ENCODE results near the gene PPIE.
"Not testable (repeated sequence)": the region's sequence is repeated elsewhere in the genome, so short reads cannot be mapped to it uniquely, and the experiment has no call there.

PPIE gene

DNA sequence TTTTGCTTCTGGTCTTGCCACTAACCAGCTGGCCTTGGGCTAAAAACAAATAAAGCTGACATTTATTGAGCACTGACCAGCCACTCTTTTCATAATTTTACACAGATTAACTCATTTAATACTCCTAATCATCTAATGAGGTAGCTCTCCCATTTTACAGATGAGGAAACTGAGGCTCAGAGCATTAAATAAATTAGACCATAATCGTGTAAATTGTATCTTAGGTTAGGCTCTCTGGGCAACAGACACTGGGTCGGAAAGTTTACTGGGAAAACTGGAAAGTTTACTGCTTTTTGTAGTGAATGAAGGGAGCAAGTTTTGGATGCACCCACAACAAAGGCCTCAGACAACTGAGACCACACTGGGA is 42.6 kb downstream of the PPIE start (continued):
- no peak for TF ChIP-seq ESRRG (CRISPR knock-in tag; IDR thresholded peaks at IDR 0.05)
- no peak for TF ChIP-seq OSR1 (CRISPR knock-in tag; IDR thresholded peaks at IDR 0.05)
- no peak for TF ChIP-seq ZNF8 (CRISPR knock-in tag; IDR thresholded peaks at IDR 0.05)

DNA sequence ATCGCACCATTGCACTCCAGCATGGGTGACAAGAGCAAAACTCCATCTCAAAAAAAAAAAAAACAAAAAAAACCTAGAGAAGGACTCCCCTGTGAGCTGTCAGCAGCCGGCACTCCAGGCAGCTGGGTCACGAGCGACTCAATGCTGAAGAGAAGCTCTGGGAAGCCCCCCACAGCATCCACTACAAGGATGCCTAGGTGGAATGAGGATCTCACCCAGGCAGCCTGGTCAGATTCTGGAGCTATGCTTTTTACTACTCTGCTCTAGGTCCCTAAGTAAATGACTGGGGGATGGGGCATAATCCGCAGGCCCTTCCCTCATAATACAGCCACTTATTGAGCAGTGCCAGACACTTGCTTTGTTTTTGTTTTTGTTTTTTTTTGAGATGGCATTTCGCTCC is 43.4 kb downstream of the PPIE start:
- TF ChIP-seq ZFP30 (CRISPR knock-in tag; IDR thresholded peaks at IDR 0.05): no peak
- TF ChIP-seq ZNF565 (CRISPR knock-in tag; conservative IDR thresholded peaks at IDR 0.05; ENCODE audit: low read depth): no peak
- no peak for TF ChIP-seq BACH2 (CRISPR knock-in tag; IDR thresholded peaks at IDR 0.05; ENCODE audit: borderline replicate concordance)
- TF ChIP-seq RARB (CRISPR knock-in tag; IDR thresholded peaks at IDR 0.05): no peak
- TF ChIP-seq ARNTL (CRISPR knock-in tag; IDR thresholded peaks at IDR 0.05; ENCODE audit: borderline replicate concordance, low read depth): no peak
- TF ChIP-seq, protein P1, sequence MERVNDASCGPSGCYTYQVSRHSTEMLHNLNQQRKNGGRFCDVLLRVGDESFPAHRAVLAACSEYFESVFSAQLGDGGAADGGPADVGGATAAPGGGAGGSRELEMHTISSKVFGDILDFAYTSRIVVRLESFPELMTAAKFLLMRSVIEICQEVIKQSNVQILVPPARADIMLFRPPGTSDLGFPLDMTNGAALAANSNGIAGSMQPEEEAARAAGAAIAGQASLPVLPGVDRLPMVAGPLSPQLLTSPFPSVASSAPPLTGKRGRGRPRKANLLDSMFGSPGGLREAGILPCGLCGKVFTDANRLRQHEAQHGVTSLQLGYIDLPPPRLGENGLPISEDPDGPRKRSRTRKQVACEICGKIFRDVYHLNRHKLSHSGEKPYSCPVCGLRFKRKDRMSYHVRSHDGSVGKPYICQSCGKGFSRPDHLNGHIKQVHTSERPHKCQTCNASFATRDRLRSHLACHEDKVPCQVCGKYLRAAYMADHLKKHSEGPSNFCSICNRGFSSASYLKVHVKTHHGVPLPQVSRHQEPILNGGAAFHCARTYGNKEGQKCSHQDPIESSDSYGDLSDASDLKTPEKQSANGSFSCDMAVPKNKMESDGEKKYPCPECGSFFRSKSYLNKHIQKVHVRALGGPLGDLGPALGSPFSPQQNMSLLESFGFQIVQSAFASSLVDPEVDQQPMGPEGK (CRISPR knock-in tag; IDR thresholded peaks at IDR 0.05; ENCODE audit: borderline replicate concordance): no peak
- no peak for TF ChIP-seq ESRRG (CRISPR knock-in tag; IDR thresholded peaks at IDR 0.05)
- TF ChIP-seq ISL1 (CRISPR knock-in tag; IDR thresholded peaks at IDR 0.05): no peak
- TF ChIP-seq, protein P2, sequence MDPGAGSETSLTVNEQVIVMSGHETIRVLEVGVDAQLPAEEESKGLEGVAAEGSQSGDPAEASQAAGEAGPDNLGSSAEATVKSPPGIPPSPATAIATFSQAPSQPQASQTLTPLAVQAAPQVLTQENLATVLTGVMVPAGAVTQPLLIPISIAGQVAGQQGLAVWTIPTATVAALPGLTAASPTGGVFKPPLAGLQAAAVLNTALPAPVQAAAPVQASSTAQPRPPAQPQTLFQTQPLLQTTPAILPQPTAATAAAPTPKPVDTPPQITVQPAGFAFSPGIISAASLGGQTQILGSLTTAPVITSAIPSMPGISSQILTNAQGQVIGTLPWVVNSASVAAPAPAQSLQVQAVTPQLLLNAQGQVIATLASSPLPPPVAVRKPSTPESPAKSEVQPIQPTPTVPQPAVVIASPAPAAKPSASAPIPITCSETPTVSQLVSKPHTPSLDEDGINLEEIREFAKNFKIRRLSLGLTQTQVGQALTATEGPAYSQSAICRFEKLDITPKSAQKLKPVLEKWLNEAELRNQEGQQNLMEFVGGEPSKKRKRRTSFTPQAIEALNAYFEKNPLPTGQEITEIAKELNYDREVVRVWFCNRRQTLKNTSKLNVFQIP (CRISPR knock-in tag; IDR thresholded peaks at IDR 0.05; ENCODE audit: borderline replicate concordance, low read depth): no peak
- TF ChIP-seq ZNF70 (CRISPR knock-in tag; IDR thresholded peaks at IDR 0.05): no peak
- no peak for TF ChIP-seq ZFP3 (CRISPR knock-in tag; IDR thresholded peaks at IDR 0.05)
- TF ChIP-seq ZNF8 (CRISPR knock-in tag; IDR thresholded peaks at IDR 0.05): no peak
- TF ChIP-seq, protein P3, sequence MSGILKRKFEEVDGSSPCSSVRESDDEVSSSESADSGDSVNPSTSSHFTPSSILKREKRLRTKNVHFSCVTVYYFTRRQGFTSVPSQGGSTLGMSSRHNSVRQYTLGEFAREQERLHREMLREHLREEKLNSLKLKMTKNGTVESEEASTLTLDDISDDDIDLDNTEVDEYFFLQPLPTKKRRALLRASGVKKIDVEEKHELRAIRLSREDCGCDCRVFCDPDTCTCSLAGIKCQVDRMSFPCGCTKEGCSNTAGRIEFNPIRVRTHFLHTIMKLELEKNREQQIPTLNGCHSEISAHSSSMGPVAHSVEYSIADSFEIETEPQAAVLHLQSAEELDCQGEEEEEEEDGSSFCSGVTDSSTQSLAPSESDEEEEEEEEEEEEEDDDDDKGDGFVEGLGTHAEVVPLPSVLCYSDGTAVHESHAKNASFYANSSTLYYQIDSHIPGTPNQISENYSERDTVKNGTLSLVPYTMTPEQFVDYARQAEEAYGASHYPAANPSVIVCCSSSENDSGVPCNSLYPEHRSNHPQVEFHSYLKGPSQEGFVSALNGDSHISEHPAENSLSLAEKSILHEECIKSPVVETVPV (CRISPR knock-in tag; IDR thresholded peaks at IDR 0.05): no peak
- no peak for TF ChIP-seq ZC3H10 (CRISPR knock-in tag; IDR thresholded peaks at IDR 0.05)
- no peak for TF ChIP-seq CSDC2 (CRISPR knock-in tag; IDR thresholded peaks at IDR 0.05)
- no peak for TF ChIP-seq GLIS3 (CRISPR knock-in tag; IDR thresholded peaks at IDR 0.05)
- ATAC-seq: no peak

DNA sequence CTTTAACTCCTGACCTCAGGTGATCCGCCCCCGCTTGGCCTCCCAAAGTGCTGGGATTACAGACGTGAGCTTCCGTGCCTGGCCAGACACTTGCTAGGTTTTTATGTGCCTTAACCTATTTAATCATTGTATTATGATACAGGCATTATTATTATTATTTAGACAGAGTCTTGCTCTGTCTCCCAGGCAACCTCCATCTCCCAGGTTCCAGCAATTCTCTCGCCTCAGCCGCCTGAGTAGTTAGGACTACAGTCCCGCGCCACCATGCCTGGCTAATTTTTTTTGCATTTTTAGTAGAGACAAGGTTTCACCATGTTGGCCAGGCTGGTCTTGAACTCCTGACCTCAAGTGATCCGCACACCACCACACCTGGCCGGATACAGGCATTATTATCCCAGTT is 44.0 kb downstream of the PPIE start:
- not testable (repeated sequence) for ATAC-seq

DNA sequence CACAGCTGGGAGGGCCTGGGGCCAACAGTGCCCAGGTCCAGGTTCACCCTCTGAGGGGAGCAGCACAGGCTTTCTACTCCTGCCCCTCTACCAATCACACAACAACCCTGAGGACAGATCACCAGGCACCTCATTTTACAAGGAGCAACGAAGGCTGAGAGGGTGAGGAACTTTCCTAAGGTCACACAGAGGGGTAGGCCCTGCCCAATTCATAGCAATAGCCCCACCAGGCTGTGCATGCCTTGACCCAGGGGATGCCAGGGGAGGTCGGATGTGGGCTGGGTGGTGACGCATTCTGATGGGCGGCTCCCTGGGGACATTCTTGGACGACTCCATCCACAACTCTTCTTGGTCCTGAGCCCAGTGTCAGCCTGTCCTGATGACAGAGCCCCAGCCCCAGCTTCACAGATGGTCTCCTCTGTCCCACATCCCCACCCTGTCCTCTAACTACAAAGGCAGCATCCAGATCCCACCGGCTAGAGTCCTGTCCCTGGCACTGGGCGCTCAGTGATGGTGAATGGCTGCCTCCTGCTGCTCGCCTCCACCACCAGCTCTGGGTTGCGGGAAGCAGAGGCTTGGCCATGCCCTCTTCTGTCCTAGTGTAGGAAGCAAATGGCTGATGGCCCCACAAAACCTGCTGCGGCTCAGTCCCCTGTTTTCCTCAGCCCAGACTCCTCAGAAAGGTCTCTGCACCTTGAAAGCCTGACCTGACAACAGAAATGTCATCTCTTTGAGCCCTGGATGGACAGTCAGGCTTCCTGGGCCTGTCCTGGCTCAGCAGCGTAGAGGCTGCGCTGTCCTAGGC is 47.8 kb downstream of the PPIE start:
- not testable (repeated sequence) for ATAC-seq

DNA sequence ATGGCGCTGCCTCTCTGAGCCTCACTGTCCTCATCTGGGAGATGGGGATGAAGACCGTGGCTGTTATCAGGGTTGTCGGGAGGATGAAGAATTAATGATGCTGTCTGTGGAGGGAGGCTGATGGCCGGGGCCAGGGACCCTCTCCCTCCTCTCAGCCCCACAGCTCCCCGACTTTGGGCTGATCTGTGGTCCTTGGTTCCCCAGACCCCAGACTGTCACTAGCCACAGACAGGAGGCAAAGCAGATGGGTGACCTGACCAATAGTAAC is 48.4 kb downstream of the PPIE start:
- ATAC-seq: not testable (repeated sequence)

DNA sequence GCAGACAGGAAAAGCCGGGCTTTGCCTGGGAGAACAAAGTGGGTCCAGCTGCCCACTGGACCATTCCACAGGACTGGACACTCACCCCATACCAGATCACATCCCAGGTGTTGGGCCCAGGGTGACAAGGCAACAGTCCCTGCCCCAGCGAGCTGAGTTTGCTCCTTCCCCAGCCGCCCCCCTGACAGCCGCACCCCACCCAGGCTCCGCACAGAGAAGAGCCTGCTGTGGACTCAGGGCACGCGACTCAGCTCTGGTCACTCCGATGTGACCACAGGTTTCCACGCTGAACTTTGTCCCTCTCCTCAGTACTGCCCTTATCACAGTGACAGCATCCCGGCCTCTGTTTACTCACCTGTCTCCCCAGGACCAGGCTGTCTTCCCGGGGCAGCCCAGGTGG is 48.8 kb downstream of the PPIE start:
- ATAC-seq: no peak
- TF ChIP-seq ZFP3 (CRISPR knock-in tag; IDR thresholded peaks at IDR 0.05) (no peak), ISL1 (CRISPR knock-in tag; IDR thresholded peaks at IDR 0.05) (no peak), RARB (CRISPR knock-in tag; IDR thresholded peaks at IDR 0.05) (no peak), BACH2 (CRISPR knock-in tag; IDR thresholded peaks at IDR 0.05; ENCODE audit: borderline replicate concordance) (no peak), TCF4 (CRISPR knock-in tag; IDR thresholded peaks at IDR 0.05; ENCODE audit: borderline replicate concordance) (no peak), ESRRG (CRISPR knock-in tag; IDR thresholded peaks at IDR 0.05) (no peak), GLIS3 (CRISPR knock-in tag; IDR thresholded peaks at IDR 0.05) (no peak)
- TF ChIP-seq, protein P1 (CRISPR knock-in tag; IDR thresholded peaks at IDR 0.05; ENCODE audit: borderline replicate concordance): no peak

DNA sequence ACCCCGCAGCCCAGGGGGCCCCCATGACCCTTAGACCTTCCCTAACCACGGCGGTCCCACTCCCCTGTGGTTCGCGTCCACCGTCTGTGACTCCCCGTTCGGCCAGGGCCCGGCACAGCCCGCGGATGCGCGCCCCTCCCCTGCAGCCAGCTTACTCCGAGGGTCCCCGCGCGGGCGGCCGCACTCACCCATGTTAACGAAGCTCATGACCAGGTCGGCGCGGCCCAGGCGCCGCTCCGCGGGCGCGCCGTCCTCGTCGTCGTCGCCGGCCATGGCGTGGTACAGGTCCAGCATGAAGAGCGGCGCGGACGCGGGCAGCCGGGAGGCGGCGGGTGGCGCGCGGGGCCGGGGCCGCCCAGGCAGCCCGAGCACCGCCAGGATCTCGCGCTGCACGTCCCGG is 49.3 kb downstream of the PPIE start:
- ATAC-seq: not testable (repeated sequence)
